Muscle of back (tissue), 13 donors: ENCODE data around the gene CASK. TPM values are rescaled to one million over a fixed set of nuclear protein-coding genes. Genes with fewer than 3 reads are reported as not detected.

Experiments used
- DNase-seq, 3 donors: peaks; one replicate each; pipeline versions ENCODE4 v3.0.0 to v3.0.0-alpha.2; 2013
- long read RNA-seq, 9 donors: transcript quantifications; one replicate each; lab custom pipeline, GENCODE V29; 2026
- polyA plus RNA-seq, 10 donors: library from polyadenylated mRNA; unstranded; fragments of 120-200 nt; gene quantifications; one replicate each; pipeline ENCODE4 v1.2.1, GENCODE V29; 2013; ENCODE audit not compliant: insufficient read length in 10 of 10

CASK gene, protein sequence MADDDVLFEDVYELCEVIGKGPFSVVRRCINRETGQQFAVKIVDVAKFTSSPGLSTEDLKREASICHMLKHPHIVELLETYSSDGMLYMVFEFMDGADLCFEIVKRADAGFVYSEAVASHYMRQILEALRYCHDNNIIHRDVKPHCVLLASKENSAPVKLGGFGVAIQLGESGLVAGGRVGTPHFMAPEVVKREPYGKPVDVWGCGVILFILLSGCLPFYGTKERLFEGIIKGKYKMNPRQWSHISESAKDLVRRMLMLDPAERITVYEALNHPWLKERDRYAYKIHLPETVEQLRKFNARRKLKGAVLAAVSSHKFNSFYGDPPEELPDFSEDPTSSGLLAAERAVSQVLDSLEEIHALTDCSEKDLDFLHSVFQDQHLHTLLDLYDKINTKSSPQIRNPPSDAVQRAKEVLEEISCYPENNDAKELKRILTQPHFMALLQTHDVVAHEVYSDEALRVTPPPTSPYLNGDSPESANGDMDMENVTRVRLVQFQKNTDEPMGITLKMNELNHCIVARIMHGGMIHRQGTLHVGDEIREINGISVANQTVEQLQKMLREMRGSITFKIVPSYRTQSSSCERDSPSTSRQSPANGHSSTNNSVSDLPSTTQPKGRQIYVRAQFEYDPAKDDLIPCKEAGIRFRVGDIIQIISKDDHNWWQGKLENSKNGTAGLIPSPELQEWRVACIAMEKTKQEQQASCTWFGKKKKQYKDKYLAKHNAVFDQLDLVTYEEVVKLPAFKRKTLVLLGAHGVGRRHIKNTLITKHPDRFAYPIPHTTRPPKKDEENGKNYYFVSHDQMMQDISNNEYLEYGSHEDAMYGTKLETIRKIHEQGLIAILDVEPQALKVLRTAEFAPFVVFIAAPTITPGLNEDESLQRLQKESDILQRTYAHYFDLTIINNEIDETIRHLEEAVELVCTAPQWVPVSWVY
- 10 to 100 TPM; 19.8 to 40.3 (median 26.1) TPM for polyA plus RNA-seq
- long read RNA-seq, donor 1, full-length matches to known transcripts: 3 of 3 reads
- long read RNA-seq, donor 1, partial matches to known transcripts: 0 of 3 reads
- long read RNA-seq, donor 1, other reads (novel, unspliced or antisense): 0 of 3 reads
- long read RNA-seq, donor 2, partial matches to known transcripts: 0 of 2 reads
- long read RNA-seq, donor 2, other reads (novel, unspliced or antisense): 0 of 2 reads
- long read RNA-seq, donor 3: 0 reads
- long read RNA-seq, donor 4: 0 reads
- long read RNA-seq, donor 5, full-length matches to known transcripts: 4 of 4 reads
- long read RNA-seq, donor 5, partial matches to known transcripts: 0 of 4 reads
- long read RNA-seq, donor 5, other reads (novel, unspliced or antisense): 0 of 4 reads
- long read RNA-seq, donor 6, full-length matches to known transcripts: 1 of 1 reads
- long read RNA-seq, donor 6, partial matches to known transcripts: 0 of 1 reads
- long read RNA-seq, donor 6, other reads (novel, unspliced or antisense): 0 of 1 reads
- long read RNA-seq, donor 7, partial matches to known transcripts: 0 of 1 reads
- long read RNA-seq, donor 7, other reads (novel, unspliced or antisense): 0 of 1 reads
- long read RNA-seq, donor 8, full-length matches to known transcripts: 2 of 2 reads
- long read RNA-seq, donor 8, partial matches to known transcripts: 0 of 2 reads
- long read RNA-seq, donor 8, other reads (novel, unspliced or antisense): 0 of 2 reads
- long read RNA-seq, donor 9: 0 reads

DNA sequence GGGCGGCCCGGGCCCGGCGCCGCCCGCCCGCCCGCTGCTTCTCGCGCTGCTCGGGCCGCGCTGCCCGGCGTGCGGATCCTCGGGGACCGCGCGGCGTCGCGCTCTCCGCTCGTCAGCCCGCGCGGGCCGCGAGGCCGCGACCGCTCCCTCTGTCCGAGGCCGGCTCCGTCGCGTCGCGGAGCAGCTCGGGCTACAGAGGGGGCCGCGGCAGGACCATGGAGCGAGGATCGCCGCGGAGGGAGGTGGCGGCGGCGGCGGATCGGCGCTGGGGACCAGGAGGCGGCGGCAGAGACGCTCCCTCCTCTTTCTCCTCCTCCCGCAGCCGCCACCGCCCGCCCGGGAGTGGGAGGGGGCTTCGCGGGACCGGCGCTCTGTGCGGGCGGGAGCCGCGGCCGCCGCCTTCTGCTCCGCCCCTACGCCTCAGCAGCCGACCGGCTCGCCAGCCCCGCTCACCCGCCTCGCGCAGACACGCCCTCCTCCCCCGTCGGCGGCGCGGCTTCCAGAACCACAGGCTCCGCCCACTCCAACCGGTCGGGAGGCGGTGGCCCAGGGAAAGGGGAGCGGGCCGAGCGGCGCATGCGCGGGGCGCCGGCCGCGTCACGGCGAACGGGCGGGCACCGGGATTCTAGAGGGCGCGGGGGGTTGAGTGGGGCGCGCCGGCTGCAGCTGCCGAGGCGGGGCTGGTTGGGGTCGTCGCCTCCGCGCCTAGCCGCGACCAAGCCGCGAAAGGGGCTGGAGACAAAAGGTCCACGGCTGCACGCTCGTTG is at the start of gene CASK:
Gene CASK (minus strand): TSS at position 344 of the 767 bp plus-strand sequence. CDS start 566 bp downstream, outside the sequence.
- DNase-seq: peak; percentile 91 to 96 (median 93)

DNA sequence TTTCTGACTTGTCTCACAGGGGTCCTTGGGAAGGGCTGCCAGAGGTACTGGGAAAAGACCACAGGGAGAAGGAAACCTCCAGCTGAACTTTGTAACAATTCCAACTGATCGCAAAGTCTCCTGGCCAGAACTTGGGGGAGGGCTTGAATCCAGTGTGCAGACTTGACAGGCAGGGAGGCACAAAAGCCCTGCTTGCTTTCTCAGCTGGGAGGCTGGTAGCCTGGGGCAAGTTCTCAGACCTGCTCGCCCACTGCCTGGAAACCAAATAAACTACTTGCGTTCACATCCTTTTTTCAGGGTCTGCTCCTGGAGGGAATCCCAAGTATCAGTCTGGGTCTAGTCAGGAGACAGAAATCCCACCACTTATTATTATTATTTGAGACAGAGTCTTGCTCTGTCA is 48.0 kb upstream of the CASK start:
- DNase-seq: no peak

DNA sequence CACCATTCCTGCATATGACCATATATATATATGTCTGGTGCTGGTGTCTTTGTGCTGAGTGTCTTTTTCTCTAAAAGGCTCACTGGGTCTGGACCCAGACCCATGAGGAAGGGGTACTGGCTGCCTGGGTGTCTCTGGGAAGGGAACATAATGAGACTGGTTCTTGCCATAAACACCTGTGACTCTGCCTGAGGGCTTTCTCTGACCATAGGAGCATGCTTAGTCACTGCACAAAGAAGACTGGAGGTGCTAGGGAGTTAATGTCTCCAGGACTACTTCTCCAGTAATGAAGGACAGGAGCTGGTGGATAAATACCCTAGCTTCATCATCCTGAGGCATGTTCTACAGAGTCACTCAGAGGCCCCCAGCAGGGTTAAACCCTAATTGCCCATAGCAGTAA is 47.1 kb upstream of the CASK start:
- no peak for DNase-seq

DNA sequence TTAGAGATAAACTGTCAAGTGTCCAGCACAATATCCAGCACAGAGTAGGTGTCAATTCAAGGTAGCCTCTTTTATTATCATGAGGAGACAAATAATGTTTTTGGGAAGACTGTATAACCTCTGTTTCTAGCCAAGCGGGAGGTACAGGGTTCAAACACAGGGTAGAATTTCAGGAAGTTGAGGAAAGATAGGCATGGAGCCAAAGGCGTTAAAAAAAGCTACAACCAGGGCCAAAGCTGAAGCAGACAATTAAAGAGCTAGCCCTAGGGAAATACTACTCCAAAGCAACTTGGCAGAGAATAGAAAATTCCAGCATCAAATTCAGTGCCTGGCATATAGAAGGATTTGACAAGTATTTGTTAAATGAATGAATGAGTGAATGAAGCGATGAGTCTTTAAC is 40.0 kb upstream of the CASK start:
- DNase-seq: no peak

DNA sequence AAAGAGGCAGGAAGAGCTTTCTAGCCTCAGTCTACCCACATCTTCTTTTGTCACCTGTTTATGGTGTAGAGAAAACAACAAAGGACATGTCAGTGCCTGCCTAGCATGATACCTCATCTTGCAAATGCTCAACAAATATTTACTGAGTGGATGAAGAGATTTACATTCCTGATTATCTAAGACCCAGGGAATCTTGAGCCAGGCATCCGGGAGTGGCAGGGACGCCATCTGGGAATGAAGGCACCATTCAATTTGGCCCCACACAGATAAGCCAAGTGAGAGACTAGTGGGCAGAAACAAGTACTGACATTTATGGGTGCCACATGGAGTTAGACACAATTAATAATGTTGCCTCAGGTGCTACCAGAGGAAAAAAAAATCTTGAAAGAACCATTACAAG is 36.8 kb upstream of the CASK start:
- no peak for DNase-seq

DNA sequence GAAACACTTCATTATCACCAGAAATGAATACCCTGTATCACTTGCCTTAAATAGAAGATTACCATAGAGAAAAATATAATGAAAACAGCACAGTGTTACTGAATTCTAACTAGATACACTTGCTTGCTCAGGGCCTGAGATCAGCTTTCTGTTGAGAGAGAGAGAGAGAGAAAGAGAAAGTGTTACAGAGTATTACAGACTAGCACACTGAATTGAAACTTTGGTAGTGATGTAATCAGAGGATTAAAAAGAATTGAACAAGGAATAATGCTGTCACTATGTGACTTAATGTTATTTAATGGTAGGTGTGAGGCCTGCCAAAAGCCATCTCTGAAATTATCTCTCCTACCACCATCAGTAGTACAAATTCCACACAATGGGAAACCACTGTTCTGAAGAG is 35.5 kb upstream of the CASK start:
- DNase-seq: no peak

DNA sequence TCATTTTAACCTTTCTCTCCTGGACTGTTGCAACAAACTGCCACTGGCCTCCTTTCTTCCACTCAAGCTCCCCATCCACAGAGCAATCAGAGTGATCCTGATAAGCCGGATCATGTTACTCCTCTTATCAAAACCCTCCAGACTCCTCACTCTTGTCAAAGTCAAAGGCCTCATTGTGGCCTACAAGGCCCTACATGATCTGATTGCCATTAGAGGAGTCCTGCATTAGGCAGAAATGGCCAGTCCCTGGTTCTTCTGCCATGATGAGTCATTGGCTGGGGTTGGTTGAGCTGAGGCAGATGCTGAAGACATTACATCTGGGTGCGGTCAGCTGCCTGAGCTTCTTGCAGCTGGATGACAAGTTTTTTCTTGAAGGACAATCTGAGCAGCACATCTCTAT is 32.7 kb upstream of the CASK start:
- DNase-seq: no peak

DNA sequence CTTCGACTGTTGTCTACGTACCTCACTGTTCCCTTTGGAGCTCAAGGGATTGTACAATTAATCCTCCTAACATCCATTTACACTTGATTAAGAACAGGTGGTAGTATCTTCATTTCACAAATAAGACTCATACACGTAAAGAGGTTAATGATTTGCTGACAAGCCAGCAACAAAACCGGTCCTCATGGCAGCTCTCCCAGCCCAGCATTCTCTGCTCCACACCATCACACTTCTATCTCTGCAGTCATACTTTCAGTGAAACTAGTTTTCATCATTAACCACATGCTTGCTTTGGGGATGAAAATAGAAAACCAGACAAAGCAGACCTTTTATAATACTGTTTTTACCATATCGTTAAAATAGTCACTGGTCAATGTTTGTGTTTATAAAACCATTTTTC is 28.7 kb upstream of the CASK start:
- no peak for DNase-seq

DNA sequence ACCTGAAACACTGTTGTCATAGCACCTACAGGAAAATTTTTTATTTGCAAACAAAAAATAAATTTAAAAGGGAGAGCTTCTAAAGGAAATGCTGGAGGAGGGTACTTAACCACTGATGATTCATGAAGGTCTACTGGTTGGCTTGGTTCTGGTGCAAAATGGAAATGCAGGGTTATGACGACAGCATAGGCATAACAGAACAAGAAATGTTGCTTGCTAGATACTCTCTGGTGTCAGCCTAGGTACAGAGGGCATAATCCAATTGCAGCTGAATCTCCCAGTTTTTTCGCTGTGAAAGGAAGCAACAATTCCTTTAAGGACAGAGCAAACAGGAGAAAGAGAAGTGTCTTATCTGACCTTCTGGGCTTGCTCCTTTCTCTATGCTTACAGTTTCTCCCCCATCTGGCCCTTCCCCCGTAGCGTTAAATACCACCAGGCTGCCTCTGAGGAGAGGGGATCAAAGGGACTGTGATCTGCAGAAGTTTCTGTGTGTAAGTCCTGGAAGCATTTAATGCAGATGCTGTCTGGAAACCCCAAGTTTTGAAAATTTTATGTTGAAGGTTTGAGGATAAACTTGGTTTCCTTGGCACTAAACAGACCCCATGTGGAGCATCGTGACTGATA is 23.7 kb upstream of the CASK start:
- no peak for DNase-seq

DNA sequence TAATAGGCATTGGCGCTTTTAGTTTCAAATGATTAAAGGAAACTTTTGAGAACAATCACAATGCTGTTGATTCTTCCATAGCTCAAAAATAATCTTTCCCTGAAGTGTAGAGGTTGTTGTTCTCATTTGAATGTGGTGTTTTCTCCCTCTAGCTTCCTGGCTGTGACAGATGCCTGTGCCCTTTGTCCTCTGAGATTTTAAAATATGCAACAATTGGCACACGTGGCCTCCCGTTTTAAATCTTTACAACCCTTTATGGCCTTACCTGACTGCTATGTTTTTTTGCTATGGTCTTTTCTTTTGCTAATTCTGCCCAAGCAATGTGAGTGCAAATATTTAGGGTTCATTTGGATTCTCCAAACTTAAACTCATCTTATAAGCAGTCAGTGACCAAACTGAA is 22.9 kb upstream of the CASK start:
- no peak for DNase-seq

DNA sequence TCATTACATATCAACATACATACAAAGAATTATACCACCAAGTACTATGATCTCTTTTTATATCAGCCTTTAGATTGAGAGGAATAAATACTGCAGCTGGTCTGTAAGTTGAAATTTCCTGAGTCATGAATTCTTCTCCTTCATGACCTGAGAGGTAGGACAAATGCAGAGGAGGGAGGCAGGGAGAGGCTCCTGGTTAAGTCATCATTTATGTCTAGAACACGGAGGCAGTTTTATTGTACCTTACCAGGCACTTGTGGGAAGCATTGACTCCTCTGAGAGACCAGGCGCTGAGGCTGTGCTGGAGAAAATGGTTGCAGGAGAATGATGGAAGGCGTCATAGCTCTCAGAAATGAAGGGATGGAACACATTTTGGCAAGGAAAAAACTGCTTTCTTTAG is 12.5 kb upstream of the CASK start:
- DNase-seq: no peak

DNA sequence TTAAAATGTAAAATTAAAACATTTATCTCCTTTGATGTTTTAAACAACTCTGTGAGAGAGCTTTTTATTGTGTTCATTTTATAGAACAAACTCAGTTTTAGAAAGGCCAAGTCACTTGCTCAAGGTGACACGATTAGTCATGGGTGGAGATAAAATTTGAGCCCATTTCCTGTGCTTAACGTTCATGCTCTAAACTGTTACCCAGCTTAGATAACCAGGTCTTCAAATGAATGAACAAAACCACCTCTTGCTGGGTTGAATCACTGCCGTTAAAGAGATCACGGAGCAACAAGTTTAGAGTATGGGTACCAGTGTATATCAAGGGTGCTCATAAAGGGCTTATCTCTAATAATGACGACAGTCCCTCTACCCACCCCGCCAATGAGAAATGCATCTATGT is 10.2 kb upstream of the CASK start:
- DNase-seq: no peak

DNA sequence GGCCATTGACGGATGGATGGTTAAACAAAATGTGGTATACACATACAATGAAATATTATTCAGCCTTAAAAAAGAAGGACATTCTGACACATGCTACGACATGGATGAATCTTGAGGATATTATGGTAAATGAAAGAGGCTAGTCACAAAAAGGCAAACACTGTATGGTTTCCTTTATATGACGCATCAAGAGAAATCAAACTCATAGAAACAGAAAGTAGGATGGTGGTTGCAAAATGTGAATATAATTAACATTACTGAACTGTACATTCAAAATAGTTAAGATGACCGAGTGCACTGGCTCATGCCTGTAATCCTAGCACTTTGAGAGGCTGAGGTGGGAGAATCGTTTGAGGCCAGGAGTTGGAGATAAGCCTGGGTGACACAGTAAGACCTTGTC is 9.5 kb upstream of the CASK start:
- DNase-seq: no peak

DNA sequence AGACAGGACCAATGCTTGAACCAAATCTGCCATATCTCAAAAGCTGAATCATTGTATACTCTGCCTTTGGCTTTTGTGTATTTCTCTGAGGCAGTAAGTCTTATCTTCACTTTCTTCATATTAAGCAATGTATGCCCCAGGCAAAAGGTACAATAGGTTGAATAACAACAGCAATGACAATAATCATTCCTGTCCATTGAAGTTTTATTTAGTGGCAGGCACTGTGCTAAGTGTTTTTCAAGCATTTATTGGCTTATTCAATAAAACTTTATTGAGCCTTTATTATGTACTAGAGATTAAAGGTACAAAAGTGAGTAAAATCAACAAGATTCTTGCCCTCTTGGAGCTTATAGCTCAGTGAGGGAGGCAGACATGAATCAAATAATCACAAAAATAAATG is 8.2 kb upstream of the CASK start:
- DNase-seq: no peak

DNA sequence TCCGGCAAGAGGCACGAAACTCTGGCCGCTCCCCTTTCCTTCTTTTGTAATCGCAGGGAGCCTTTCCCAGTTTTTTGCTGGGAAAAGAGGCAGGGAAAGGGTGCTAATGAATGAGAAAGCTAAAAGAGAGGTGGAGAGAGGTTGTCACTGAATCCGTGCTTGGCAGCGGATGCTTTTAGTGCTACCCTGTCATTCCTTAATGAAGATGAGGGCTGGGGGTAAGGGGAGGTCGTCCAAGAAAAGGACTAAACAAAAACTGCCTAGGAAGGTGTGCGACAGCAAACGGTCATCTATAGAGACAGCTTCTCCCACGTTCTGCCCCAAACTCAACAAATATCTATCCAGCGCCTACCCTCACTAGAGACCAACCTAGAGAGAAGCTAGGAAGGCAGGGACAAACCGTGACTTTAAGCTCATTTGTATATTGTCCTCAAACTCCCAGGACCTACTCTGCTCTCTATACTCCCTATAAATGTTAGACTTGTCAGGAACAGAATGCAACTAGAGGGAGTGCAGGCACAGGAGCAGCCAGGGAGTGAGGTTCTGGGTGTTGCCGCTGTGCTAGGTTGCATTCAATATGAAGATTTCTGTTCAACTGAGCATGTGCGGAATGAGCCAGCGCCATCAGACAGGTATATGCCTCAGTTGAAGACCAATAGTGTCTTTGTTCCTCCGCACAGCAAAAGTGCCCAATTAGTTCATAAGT is 777 bp upstream of the CASK start:
- peak in 2 of 3 donors; percentile 26 to 30 for DNase-seq

DNA sequence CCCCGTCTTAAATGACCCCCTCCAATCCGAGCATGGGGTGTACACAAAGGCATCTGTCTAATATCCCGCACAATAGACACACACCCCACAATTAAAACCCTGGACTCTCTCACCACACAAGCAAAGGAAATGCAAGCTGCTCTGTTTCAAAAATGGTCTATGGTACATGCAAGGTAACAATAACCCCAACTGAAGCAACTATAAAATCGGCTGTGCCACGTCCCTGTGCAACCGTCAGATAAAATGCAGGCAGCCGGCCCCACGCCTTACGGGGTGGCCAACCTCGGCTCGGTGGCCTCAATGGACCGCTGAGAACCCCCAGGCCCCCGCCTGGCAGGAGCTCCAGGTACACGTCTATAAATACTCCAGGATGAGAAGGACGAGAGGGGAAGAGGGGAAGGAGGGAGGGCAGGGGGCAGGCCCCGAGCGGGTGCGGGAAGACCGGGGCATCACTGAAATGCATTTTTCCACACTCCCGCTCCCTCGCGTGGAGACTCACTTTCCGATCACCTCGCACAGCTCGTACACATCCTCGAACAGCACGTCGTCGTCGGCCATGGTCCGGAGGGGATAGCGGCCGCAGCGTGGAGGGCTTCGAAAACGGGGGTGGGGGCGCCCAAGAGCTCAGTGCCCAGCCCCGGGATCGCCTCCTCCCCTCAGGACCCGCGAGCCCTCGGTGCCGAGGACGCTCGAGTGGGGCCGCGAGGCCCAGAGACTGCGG is 763 bp downstream of the CASK start:
- DNase-seq: peak; percentile 9 to 70 (median 29)

DNA sequence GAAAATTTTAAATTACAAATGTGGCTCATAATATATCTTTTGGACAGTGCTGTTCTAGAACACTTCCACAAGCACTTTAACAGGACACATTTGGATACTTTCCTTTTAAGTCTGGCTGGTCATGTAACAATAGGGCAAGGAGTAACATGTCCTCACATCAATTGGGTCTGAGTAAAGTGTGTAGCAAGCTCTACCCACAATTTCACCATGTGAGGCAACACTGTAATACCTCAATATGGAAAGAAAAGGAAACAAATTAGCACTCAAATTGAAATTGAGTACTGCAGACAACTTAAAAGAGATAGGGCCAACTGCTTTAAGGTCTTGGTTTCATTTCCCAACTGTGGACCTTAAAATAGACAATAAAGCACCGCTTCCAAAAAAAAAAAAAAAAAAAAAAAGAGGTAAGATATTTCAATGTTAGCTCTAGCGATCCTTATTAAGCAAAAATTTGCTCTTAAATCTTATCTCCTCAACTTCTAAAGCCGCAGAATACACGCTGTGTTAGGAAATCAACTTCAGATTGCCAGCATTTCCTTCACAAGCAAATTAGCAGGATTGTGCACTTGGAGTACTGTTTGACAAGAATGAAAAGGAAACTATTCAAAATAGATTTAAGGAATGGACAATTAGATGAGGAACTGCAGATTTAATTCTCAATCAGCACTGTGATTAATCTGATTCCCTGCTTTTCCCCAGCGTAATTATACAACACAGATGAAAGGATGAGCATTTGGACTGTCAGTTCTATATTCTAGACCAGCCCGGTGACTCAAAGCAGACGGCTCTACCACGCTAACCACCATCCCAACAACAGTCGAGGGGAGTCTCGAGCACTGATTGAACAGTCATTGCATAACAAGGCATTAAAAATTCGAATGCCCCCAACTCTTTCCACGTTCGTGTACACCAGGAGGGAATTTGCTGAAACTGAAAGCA is 1.6 kb downstream of the CASK start:
- DNase-seq: peak; percentile 8 to 62 (median 19)
